GM23338 (cell line): Measurements from ENCODE around the gene UNC5B. TPM values are rescaled to one million over a fixed set of nuclear protein-coding genes. Genes with fewer than 3 reads are reported as not detected.

Source experiments
- ATAC-seq: fragments of 200-7000 bp; cut with Tn5 transposase; 3 replicates; pipeline ENCODE4 v1.9.1; 2020
- DNase-seq: peaks from one replicate; pipeline ENCODE4 v3.0.0-alpha.2; 2015; ENCODE audit warnings: low spot score
- H2AFZ ChIP-seq: fragments of 200-600 bp; sonication (generic); 2 replicates; pipeline ENCODE4 v1.8.0; 2016; ENCODE audit warnings: antibody characterized with exemption, mild to moderate bottlenecking, moderate library complexity
- H3F3A ChIP-seq: fragments of 200-600 bp; sonication (generic); replicated peaks from 2 replicates; pipeline ENCODE4 v1.8.0; 2017; ENCODE audit warnings: antibody characterized with exemption, mixed run types, low read depth
- H3K27ac ChIP-seq: fragments of 200-600 bp; sonication (generic); 2 replicates; pipeline ENCODE4 v1.6.1; 2016; ENCODE audit warnings: low read depth
- H3K27me3 ChIP-seq: fragments of 200-600 bp; sonication (generic); 2 replicates; pipeline ENCODE4 v1.8.0; 2016; ENCODE audit warnings: mild to moderate bottlenecking, mixed run types, moderate library complexity; ENCODE audit not compliant: insufficient read depth
- H3K36me3 ChIP-seq: fragments of 200-600 bp; sonication (generic); 2 replicates; pipeline ENCODE4 v1.8.0; 2016; ENCODE audit warnings: mild to moderate bottlenecking; ENCODE audit not compliant: insufficient read depth
- H3K4me1 ChIP-seq: fragments of 200-600 bp; sonication (generic); 2 replicates; pipeline ENCODE4 v1.8.0; 2016; ENCODE audit warnings: mild to moderate bottlenecking, moderate library complexity; ENCODE audit not compliant: insufficient read depth
- H3K4me2 ChIP-seq: fragments of 200-600 bp; sonication (generic); 2 replicates; pipeline ENCODE4 v1.7.1; 2017; ENCODE audit warnings: mixed run types
- H3K4me3 ChIP-seq: fragments of 200-600 bp; sonication (generic); 2 replicates; pipeline ENCODE4 v1.6.1; 2016; ENCODE audit warnings: mixed run types
- H3K79me2 ChIP-seq: fragments of 200-600 bp; sonication (generic); replicated peaks from 2 replicates; pipeline ENCODE4 v1.8.0; 2017; ENCODE audit warnings: mild to moderate bottlenecking; ENCODE audit not compliant: insufficient read depth
- H3K9me2 ChIP-seq: fragments of 200-600 bp; sonication (generic); 2 replicates; pipeline ENCODE4 v1.8.0; 2017; ENCODE audit not compliant: insufficient read depth
- H4K20me1 ChIP-seq: fragments of 200-600 bp; sonication (generic); replicated peaks from 2 replicates; pipeline ENCODE4 v1.8.0; 2017; ENCODE audit warnings: mild to moderate bottlenecking; ENCODE audit not compliant: insufficient read depth
- H3K27ac Mint-ChIP-seq: 2 replicates; pipeline ENCODE4 v1.8.0; 2020; ENCODE audit warnings: inconsistent platforms, mild to moderate bottlenecking, moderate library complexity, mixed read lengths
- H3K27me3 Mint-ChIP-seq: 3 replicates; pipeline ENCODE4 v1.8.0; 2022; ENCODE audit warnings: low read depth, mild to moderate bottlenecking, moderate library complexity, mixed read lengths, inconsistent platforms; ENCODE audit not compliant: insufficient read depth, poor library complexity
- H3K36me3 Mint-ChIP-seq: 3 replicates; pipeline ENCODE4 v1.8.0; 2021; ENCODE audit warnings: low read depth, mild to moderate bottlenecking, inconsistent platforms, moderate library complexity, mixed read lengths
- H3K4me1 Mint-ChIP-seq: 3 replicates; pipeline ENCODE4 v1.8.0; 2020; ENCODE audit warnings: mild to moderate bottlenecking, inconsistent platforms, mixed read lengths
- H3K4me3 Mint-ChIP-seq: 3 replicates; pipeline ENCODE4 v1.8.0; 2021; ENCODE audit warnings: moderate library complexity, mild to moderate bottlenecking, inconsistent platforms, mixed read lengths
- H3K9me3 Mint-ChIP-seq: 3 replicates; pipeline ENCODE4 v1.8.0; 2020; ENCODE audit warnings: moderate library complexity, mild to moderate bottlenecking, inconsistent platforms, mixed read lengths
- CREB1 ChIP-seq: fragments of 250-450 bp; sonication (Bioruptor Pico); IDR thresholded peaks from 2 replicates; pipeline ENCODE4 v1.5.0; 2020; ENCODE audit warnings: low read depth, mild to moderate bottlenecking, moderate library complexity
- EZH2 ChIP-seq: fragments of 200-600 bp; sonication (generic); IDR thresholded peaks from one replicate; pipeline ENCODE4 v1.8.0; 2017; ENCODE audit warnings: antibody characterized with exemption, mild to moderate bottlenecking, low read depth; ENCODE audit not compliant: unreplicated experiment
- JUNB ChIP-seq: IDR thresholded peaks from one replicate; pipeline ENCODE4 v1.6.1; 2016; ENCODE audit warnings: antibody characterized with exemption; ENCODE audit not compliant: unreplicated experiment
- NANOG ChIP-seq: IDR thresholded peaks from 2 replicates; pipeline ENCODE4 v1.6.1; 2016; ENCODE audit warnings: antibody characterized with exemption, borderline replicate concordance
- POLR2AphosphoS5 ChIP-seq: IDR thresholded peaks from 2 replicates; pipeline ENCODE4 v1.6.1; 2016; ENCODE audit warnings: antibody characterized with exemption, low read depth
- STAT1 ChIP-seq: IDR thresholded peaks from one replicate; pipeline ENCODE4 v1.6.1; 2016; ENCODE audit warnings: antibody characterized with exemption; ENCODE audit not compliant: unreplicated experiment
- ZNF114 ChIP-seq: fragments of 250-450 bp; sonication (Bioruptor Pico); IDR thresholded peaks from 2 replicates; pipeline ENCODE4 v1.5.0; 2020; ENCODE audit warnings: mild to moderate bottlenecking, moderate library complexity
- ZNF331 ChIP-seq: fragments of 250-450 bp; sonication (Bioruptor Pico); IDR thresholded peaks from 2 replicates; pipeline ENCODE4 v1.5.0; 2020; ENCODE audit warnings: low read depth, mild to moderate bottlenecking, moderate library complexity
- long read RNA-seq: library from polyadenylated mRNA; unstranded; transcript quantifications from one replicate; pipeline ENCODE4 v2.0.0, GENCODE V29; 2020; ENCODE audit not compliant: unreplicated experiment
- polyA plus RNA-seq: library from polyadenylated mRNA; unstranded; fragments of >200 nt; fragmentation: Nextera tagmentation; extraction: Ambion mirVana; gene quantifications from 2 replicates; pipeline ENCODE4 v1.2.1, GENCODE V29; 2016
- total RNA-seq: library from RNA; depleted of rRNA; stranded (reverse); fragments of >200 nt; shearing (Covaris generic); gene quantifications from 2 replicates; pipeline ENCODE4 v1.2.3, GENCODE V29; 2014; rRNA removed
- TF ChIP-seq, protein P1 (sequence below), 2 experiments: fragments of 200-600 bp in 1 of 2; sonication (generic) in 1 of 2; conservative IDR thresholded peaks; 2 replicates each; pipeline versions ENCODE4 v1.5.1 to v1.6.1; 2016 to 2017; ENCODE audit warnings: antibody characterized with exemption in 2 of 2, low read depth in 2 of 2, mild to moderate bottlenecking in 2 of 2, moderate library complexity in 1 of 2
- TF ChIP-seq, protein P2 (sequence below): fragments of 250-450 bp; sonication (Bioruptor Pico); IDR thresholded peaks from 2 replicates; pipeline ENCODE4 v1.5.0; 2020; ENCODE audit warnings: mild to moderate bottlenecking, moderate library complexity

The UNC5B gene
- total RNA-seq = 25.2 and 31.2 TPM in 2 replicates
- 8.0 and 8.7 TPM in 2 replicates for polyA plus RNA-seq
- long read RNA-seq, partial matches to known transcripts = 6 of 10 reads
- long read RNA-seq, other reads (novel, unspliced or antisense) = 4 of 10 reads

DNA sequence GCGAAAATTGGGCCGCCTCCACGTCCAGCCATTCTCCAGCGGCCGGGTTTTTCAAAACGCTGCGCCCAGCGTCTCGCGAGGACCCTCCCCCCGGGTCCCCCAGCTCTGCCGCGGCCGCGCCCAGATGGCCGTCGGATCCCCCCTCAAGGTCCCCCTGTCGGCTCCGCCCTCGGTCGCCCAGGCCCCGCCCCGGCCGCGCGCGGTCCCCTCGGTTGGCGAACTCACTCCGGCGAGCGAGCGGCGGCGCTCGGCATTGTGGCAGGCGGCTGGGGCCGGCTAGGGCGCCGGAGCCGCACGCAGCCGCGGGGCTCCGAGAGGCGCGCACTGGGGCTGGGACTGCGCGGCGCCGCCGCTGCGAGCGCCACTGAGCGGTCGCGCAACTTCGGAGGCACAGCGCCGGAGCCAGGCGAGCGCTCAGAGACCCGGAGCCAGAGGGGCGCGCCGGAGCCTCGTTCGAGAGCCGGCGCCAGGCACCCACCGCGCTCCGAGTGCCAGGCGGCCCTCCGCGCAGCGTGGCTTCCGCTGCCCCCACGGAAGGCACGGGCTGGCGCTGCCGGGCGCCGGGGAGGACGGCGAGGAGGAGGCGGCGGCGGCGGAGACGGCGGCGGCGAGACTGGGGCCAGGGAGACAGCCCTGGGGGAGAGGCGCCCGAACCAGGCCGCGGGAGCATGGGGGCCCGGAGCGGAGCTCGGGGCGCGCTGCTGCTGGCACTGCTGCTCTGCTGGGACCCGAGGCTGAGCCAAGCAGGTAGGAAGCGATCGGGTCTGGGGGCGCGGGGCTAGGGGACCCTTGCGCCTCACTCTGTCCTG, at the start of gene UNC5B:
Gene UNC5B, plus strand, starts transcription at position 253 of the 809 bp plus-strand sequence. Its CDS starts 416 bp downstream, at position 669.
- DNase-seq (peak; percentile 91), ATAC-seq (peak; percentile 69)
- Histone ChIP-seq H3K79me2 (peaks cover 38% of the 10 kb centered on the region), H3K9me2 (no peaks in the 10 kb centered on the region), H3K4me3 (peak within 1 kb of the TSS; percentile 96), H3K36me3 (no peaks in the 10 kb centered on the region), H3K27me3 (peaks cover 52% of the 10 kb centered on the region), H2AFZ (peak within 1 kb of the TSS; percentile 93), H3K4me2 (peak within 1 kb of the TSS; percentile 99), H3K27ac (no peak within 1 kb of the TSS), H3K4me1 (peaks cover 53% of the 10 kb centered on the region), H4K20me1 (peaks cover 2% of the 10 kb centered on the region; the same call in 1 of the 2 replicates), H3F3A (peaks cover 12% of the 10 kb centered on the region; the same call in 1 of the 2 replicates)
- no peaks in the 10 kb centered on the region for H3K36me3 Mint-ChIP-seq
- no peaks in the 10 kb centered on the region for H3K9me3 Mint-ChIP-seq
- peak within 1 kb of the TSS; percentile 89 for H3K4me3 Mint-ChIP-seq
- peaks cover 55% of the 10 kb centered on the region for H3K4me1 Mint-ChIP-seq
- peaks cover 39% of the 10 kb centered on the region for H3K27me3 Mint-ChIP-seq
- no peak within 1 kb of the TSS for H3K27ac Mint-ChIP-seq
- TF ChIP-seq POLR2AphosphoS5 (peak; percentile 78), ZNF331 (CRISPR knock-in tag) (no peak), JUNB (no peak), STAT1 (no peak)
- TF ChIP-seq, protein P1, sequence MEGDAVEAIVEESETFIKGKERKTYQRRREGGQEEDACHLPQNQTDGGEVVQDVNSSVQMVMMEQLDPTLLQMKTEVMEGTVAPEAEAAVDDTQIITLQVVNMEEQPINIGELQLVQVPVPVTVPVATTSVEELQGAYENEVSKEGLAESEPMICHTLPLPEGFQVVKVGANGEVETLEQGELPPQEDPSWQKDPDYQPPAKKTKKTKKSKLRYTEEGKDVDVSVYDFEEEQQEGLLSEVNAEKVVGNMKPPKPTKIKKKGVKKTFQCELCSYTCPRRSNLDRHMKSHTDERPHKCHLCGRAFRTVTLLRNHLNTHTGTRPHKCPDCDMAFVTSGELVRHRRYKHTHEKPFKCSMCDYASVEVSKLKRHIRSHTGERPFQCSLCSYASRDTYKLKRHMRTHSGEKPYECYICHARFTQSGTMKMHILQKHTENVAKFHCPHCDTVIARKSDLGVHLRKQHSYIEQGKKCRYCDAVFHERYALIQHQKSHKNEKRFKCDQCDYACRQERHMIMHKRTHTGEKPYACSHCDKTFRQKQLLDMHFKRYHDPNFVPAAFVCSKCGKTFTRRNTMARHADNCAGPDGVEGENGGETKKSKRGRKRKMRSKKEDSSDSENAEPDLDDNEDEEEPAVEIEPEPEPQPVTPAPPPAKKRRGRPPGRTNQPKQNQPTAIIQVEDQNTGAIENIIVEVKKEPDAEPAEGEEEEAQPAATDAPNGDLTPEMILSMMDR (conservative IDR thresholded peaks at IDR 0.05; ENCODE audit: low read depth in 2 of 2) = peak in 1 of 2 experiments; percentile 24; a peak in 1 of 4 replicates

- DNase-seq (no peak), ATAC-seq (no peak)
- Histone ChIP-seq H3F3A (no peaks in the 10 kb centered on the region), H2AFZ (no peak overlapping the region), H3K27ac (no peak overlapping the region), H3K36me3 (no peaks in the 10 kb centered on the region), H3K4me2 (no peak overlapping the region), H3K79me2 (no peaks in the 10 kb centered on the region), H3K27me3 (no peaks in the 10 kb centered on the region), H3K4me3 (no peak overlapping the region), H4K20me1 (no peaks in the 10 kb centered on the region), H3K4me1 (no peaks in the 10 kb centered on the region), H3K9me2 (no peaks in the 10 kb centered on the region)
- Mint-ChIP-seq H3K27ac (no peak overlapping the region), H3K27me3 (peaks cover 7% of the 10 kb centered on the region), H3K9me3 (no peaks in the 10 kb centered on the region), H3K4me3 (no peak overlapping the region), H3K4me1 (peaks cover 27% of the 10 kb centered on the region), H3K36me3 (no peaks in the 10 kb centered on the region)
- TF ChIP-seq STAT1 = no peak
- TF ChIP-seq, protein P2, sequence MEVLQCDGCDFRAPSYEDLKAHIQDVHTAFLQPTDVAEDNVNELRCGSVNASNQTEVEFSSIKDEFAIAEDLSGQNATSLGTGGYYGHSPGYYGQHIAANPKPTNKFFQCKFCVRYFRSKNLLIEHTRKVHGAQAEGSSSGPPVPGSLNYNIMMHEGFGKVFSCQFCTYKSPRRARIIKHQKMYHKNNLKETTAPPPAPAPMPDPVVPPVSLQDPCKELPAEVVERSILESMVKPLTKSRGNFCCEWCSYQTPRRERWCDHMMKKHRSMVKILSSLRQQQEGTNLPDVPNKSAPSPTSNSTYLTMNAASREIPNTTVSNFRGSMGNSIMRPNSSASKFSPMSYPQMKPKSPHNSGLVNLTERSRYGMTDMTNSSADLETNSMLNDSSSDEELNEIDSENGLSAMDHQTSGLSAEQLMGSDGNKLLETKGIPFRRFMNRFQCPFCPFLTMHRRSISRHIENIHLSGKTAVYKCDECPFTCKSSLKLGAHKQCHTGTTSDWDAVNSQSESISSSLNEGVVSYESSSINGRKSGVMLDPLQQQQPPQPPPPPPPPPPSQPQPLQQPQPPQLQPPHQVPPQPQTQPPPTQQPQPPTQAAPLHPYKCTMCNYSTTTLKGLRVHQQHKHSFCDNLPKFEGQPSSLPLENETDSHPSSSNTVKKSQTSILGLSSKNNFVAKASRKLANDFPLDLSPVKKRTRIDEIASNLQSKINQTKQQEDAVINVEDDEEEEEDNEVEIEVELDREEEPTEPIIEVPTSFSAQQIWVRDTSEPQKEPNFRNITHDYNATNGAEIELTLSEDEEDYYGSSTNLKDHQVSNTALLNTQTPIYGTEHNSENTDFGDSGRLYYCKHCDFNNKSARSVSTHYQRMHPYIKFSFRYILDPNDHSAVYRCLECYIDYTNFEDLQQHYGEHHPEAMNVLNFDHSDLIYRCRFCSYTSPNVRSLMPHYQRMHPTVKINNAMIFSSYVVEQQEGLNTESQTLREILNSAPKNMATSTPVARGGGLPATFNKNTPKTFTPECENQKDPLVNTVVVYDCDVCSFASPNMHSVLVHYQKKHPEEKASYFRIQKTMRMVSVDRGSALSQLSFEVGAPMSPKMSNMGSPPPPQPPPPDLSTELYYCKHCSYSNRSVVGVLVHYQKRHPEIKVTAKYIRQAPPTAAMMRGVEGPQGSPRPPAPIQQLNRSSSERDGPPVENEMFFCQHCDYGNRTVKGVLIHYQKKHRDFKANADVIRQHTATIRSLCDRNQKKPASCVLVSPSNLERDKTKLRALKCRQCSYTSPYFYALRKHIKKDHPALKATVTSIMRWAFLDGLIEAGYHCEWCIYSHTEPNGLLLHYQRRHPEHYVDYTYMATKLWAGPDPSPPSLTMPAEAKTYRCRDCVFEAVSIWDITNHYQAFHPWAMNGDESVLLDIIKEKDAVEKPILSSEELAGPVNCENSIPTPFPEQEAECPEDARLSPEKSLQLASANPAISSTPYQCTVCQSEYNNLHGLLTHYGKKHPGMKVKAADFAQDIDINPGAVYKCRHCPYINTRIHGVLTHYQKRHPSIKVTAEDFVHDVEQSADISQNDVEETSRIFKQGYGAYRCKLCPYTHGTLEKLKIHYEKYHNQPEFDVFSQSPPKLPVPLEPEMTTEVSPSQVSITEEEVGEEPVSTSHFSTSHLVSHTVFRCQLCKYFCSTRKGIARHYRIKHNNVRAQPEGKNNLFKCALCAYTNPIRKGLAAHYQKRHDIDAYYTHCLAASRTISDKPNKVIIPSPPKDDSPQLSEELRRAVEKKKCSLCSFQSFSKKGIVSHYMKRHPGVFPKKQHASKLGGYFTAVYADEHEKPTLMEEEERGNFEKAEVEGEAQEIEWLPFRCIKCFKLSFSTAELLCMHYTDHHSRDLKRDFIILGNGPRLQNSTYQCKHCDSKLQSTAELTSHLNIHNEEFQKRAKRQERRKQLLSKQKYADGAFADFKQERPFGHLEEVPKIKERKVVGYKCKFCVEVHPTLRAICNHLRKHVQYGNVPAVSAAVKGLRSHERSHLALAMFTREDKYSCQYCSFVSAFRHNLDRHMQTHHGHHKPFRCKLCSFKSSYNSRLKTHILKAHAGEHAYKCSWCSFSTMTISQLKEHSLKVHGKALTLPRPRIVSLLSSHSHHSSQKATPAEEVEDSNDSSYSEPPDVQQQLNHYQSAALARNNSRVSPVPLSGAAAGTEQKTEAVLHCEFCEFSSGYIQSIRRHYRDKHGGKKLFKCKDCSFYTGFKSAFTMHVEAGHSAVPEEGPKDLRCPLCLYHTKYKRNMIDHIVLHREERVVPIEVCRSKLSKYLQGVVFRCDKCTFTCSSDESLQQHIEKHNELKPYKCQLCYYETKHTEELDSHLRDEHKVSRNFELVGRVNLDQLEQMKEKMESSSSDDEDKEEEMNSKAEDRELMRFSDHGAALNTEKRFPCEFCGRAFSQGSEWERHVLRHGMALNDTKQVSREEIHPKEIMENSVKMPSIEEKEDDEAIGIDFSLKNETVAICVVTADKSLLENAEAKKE = no peak
- TF ChIP-seq JUNB = no peak
- TF ChIP-seq NANOG = no peak
- no peak for TF ChIP-seq CREB1 (CRISPR knock-in tag)
- no peak for TF ChIP-seq EZH2
- TF ChIP-seq POLR2AphosphoS5 = no peak
- no peak for TF ChIP-seq ZNF114 (CRISPR knock-in tag)
Measured at GRCh38 chr10:71173466-71173865, 38.9 kb upstream of the UNC5B start.
